Loucy (cell line): ENCODE measurements around the gene KCNK18.

Experiments
- H2AFZ ChIP-seq: fragments of 200-600 bp; sonication (generic); 2 replicates; pipeline ENCODE4 v1.6.0; 2016; ENCODE audit warnings: antibody characterized with exemption, mild to moderate bottlenecking, low read length, moderate library complexity
- H3F3A ChIP-seq: fragments of 200-600 bp; 2 replicates; pipeline ENCODE4 v1.6.0; 2016; ENCODE audit warnings: antibody characterized with exemption, low read depth, mild to moderate bottlenecking
- H3K27me3 ChIP-seq: fragments of 200-600 bp; sonication (generic); 2 replicates; pipeline ENCODE4 v1.6.1; 2014; ENCODE audit warnings: low read length, mild to moderate bottlenecking; ENCODE audit not compliant: insufficient read depth, poor library complexity, severe bottlenecking
- H3K36me3 ChIP-seq: fragments of 200-600 bp; sonication (generic); 2 replicates; pipeline ENCODE4 v1.6.1; 2016; ENCODE audit warnings: low read length; ENCODE audit not compliant: insufficient read depth
- H3K4me1 ChIP-seq: fragments of 200-600 bp; sonication (generic); 2 replicates; pipeline ENCODE4 v1.5.1; 2014; ENCODE audit warnings: low read length, mild to moderate bottlenecking; ENCODE audit not compliant: insufficient read depth, poor library complexity, severe bottlenecking
- H3K4me2 ChIP-seq: fragments of 200-600 bp; sonication (generic); 2 replicates; pipeline ENCODE4 v1.6.0; 2014; ENCODE audit warnings: antibody characterized with exemption, low read length, low read depth, mild to moderate bottlenecking; ENCODE audit not compliant: poor library complexity, severe bottlenecking
- H3K4me3 ChIP-seq: fragments of 200-600 bp; sonication (generic); 2 replicates; pipeline ENCODE4 v1.5.1; 2014; ENCODE audit warnings: low read length, mild to moderate bottlenecking, mixed read lengths; ENCODE audit not compliant: poor library complexity, severe bottlenecking
- H3K79me2 ChIP-seq: fragments of 200-600 bp; sonication (generic); 2 replicates; pipeline ENCODE4 v1.6.1; 2014; ENCODE audit warnings: low read length; ENCODE audit not compliant: insufficient read depth
- H3K9ac ChIP-seq: fragments of 200-600 bp; sonication (generic); 2 replicates; pipeline ENCODE4 v1.6.0; 2014; ENCODE audit warnings: mild to moderate bottlenecking, low read depth, low read length, moderate library complexity; ENCODE audit not compliant: poor library complexity, severe bottlenecking
- H3K9me2 ChIP-seq: fragments of 200-600 bp; sonication (generic); replicated peaks from 2 replicates; pipeline ENCODE4 v1.6.1; 2016; ENCODE audit warnings: low read depth, low read length, mixed read lengths
- H3K9me3 ChIP-seq: fragments of 200-600 bp; sonication (generic); 2 replicates; pipeline ENCODE4 v1.6.1; 2014; ENCODE audit warnings: mild to moderate bottlenecking, antibody characterized with exemption, low read length, low read depth; ENCODE audit not compliant: insufficient read depth
- H4K20me1 ChIP-seq: fragments of 200-600 bp; sonication (generic); 2 replicates; pipeline ENCODE4 v1.6.0; 2014; ENCODE audit warnings: antibody characterized with exemption, low read length, mild to moderate bottlenecking; ENCODE audit not compliant: insufficient read depth, poor library complexity, severe bottlenecking
- CTCF ChIP-seq: fragments of 200-600 bp; sonication (generic); conservative IDR thresholded peaks from 2 replicates; pipeline ENCODE4 v1.5.1; 2014; ENCODE audit warnings: mild to moderate bottlenecking, antibody characterized with exemption, low read length
- EZH2phosphoT487 ChIP-seq: fragments of 200-600 bp; IDR thresholded peaks from 2 replicates; pipeline ENCODE4 v1.6.1; 2018; ENCODE audit warnings: antibody characterized with exemption, mild to moderate bottlenecking, moderate library complexity, borderline replicate concordance

KCNK18 gene

GRCh38 chr10:117254774-117255735 lies 57.8 kb downstream of the KCNK18 start:
- Histone ChIP-seq H3F3A (no peaks in the 10 kb centered on the region), H3K4me2 (no peak overlapping the region), H2AFZ (no peak overlapping the region), H3K9ac (no peak overlapping the region), H3K9me2 (no peaks in the 10 kb centered on the region), H3K27me3 (no peaks in the 10 kb centered on the region), H3K4me3 (no peak overlapping the region), H3K4me1 (peaks cover 14% of the 10 kb centered on the region), H4K20me1 (no peaks in the 10 kb centered on the region), H3K79me2 (no peaks in the 10 kb centered on the region), H3K36me3 (no peaks in the 10 kb centered on the region), H3K9me3 (no peaks in the 10 kb centered on the region)
- no peak for TF ChIP-seq EZH2phosphoT487
- no peak for TF ChIP-seq CTCF

- Histone ChIP-seq H2AFZ (no peak overlapping the region), H3K9me2 (no peaks in the 10 kb centered on the region), H3K79me2 (no peaks in the 10 kb centered on the region), H3F3A (no peaks in the 10 kb centered on the region), H3K4me3 (no peak overlapping the region), H3K9me3 (no peaks in the 10 kb centered on the region), H3K27me3 (no peaks in the 10 kb centered on the region), H3K36me3 (no peaks in the 10 kb centered on the region), H4K20me1 (no peaks in the 10 kb centered on the region), H3K9ac (no peak overlapping the region), H3K4me2 (no peak overlapping the region), H3K4me1 (peaks cover 20% of the 10 kb centered on the region)
- TF ChIP-seq EZH2phosphoT487 (no peak), CTCF (no peak)
Measured at GRCh38 chr10:117255835-117256460, 58.7 kb downstream of the KCNK18 start.

- H4K20me1 ChIP-seq: no peaks in the 10 kb centered on the region
- no peaks in the 10 kb centered on the region for H3K79me2 ChIP-seq
- H3K27me3 ChIP-seq: no peaks in the 10 kb centered on the region
- no peaks in the 10 kb centered on the region for H3K36me3 ChIP-seq
- no peak overlapping the region for H3K4me2 ChIP-seq
- TF ChIP-seq CTCF (no peak), EZH2phosphoT487 (no peak)
- H3K9me3 ChIP-seq: no peaks in the 10 kb centered on the region
- H3K4me3 ChIP-seq: no peak overlapping the region
- no peak overlapping the region for H2AFZ ChIP-seq
- H3K9ac ChIP-seq: no peak overlapping the region
- H3K4me1 ChIP-seq: peaks cover 20% of the 10 kb centered on the region
- H3F3A ChIP-seq: no peaks in the 10 kb centered on the region
- no peaks in the 10 kb centered on the region for H3K9me2 ChIP-seq
Measured at GRCh38 chr10:117256910-117257309, 59.6 kb downstream of the KCNK18 start.
